ENCODE data around the gene CDK2AP2. TPM values are rescaled to one million over a fixed set of nuclear protein-coding genes. Genes with fewer than 3 reads are reported as not detected.

CDK2AP2 gene
- total and polyA plus RNA-seq, 9 of the 15 experiments (the other 6 are each of a cell fraction or from before 2014, with no cell fraction given) = 4.4 to 47.4 (median 21.7) TPM

DNA sequence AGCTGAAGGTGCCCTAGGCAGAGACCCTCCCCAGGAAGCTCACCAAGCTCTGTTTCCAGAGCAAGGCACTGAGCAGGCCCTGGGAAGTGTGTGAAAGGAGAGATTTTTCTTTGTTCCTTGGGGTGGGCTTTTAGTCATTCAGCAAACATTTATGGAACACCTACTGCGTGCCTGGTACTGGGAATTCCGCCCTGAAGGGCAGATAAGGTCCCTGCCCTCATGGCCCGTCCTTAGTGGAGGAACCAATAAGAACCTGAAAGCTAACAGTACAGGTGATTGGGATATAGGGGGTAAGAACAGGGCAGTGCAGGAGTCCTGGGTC lies 42.8 kb downstream of the CDK2AP2 start:
- Histone ChIP-seq H3K4me3 (peak overlapping the region; percentile 75), H3K4me1 (replicated peaks in 1 of 2; ENCODE audit: control insufficient read depth in 2 of 2, insufficient read depth in 2 of 2, low read length in 2 of 2) (peaks cover 20 to 56% of the 10 kb centered on the region in 2 experiments; a peak in 4 of 5 replicates), H2AFZ (ENCODE audit: low read depth, low read length) (no peak overlapping the region), H3K27ac (ENCODE audit: extremely low read depth, low read depth, low read length) (peak overlapping the region; percentile 86), H3K9me3 (replicated peaks; ENCODE audit: control insufficient read depth, insufficient read depth, low read depth, low read length) (no peaks in the 10 kb centered on the region), H3K9ac (ENCODE audit: insufficient read depth in 1 of 2, low read depth in 2 of 2, low read length in 2 of 2) (peak overlapping the region; percentile 78 to 95), H3K79me2 (ENCODE audit: control insufficient read depth, insufficient read depth, low read length) (peaks cover 12% of the 10 kb centered on the region), H3K27me3 (ENCODE audit: control insufficient read depth in 2 of 2, insufficient read depth in 2 of 2, low read length in 2 of 2) (no peaks in the 10 kb centered on the region), H3K9me1 (ENCODE audit: control insufficient read depth, insufficient read depth, low read length) (no peaks in the 10 kb centered on the region), H3K36me3 (ENCODE audit: control insufficient read depth, insufficient read depth, low read length) (no peaks in the 10 kb centered on the region), H4K20me1 (replicated peaks; ENCODE audit: control insufficient read depth, insufficient read depth, low read length) (no peaks in the 10 kb centered on the region), H3K4me2 (ENCODE audit: insufficient read depth, low read length) (peak overlapping the region; percentile 93)
- 7% methylated on average over 3 of the region's 3 CpGs for WGBS (ENCODE audit: insufficient coverage, low coverage, missing lambda C conversion rate)
- BruUV-seq (replicated peaks) = TSS peak; percentile 69
- TF ChIP-seq ZNF232 (CRISPR knock-in tag; IDR thresholded peaks at IDR 0.05) (no peak), ZNF175 (CRISPR knock-in tag; IDR thresholded peaks at IDR 0.05; ENCODE audit: low read depth) (no peak), ZKSCAN1 (IDR thresholded peaks at IDR 0.05; ENCODE audit: low read depth, low read length) (peak; percentile 79; the same call in 1 of the 2 replicates)
- TF ChIP-seq, protein P1, sequence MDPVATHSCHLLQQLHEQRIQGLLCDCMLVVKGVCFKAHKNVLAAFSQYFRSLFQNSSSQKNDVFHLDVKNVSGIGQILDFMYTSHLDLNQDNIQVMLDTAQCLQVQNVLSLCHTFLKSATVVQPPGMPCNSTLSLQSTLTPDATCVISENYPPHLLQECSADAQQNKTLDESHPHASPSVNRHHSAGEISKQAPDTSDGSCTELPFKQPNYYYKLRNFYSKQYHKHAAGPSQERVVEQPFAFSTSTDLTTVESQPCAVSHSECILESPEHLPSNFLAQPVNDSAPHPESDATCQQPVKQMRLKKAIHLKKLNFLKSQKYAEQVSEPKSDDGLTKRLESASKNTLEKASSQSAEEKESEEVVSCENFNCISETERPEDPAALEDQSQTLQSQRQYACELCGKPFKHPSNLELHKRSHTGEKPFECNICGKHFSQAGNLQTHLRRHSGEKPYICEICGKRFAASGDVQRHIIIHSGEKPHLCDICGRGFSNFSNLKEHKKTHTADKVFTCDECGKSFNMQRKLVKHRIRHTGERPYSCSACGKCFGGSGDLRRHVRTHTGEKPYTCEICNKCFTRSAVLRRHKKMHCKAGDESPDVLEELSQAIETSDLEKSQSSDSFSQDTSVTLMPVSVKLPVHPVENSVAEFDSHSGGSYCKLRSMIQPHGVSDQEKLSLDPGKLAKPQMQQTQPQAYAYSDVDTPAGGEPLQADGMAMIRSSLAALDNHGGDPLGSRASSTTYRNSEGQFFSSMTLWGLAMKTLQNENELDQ (CRISPR knock-in tag; IDR thresholded peaks at IDR 0.05; ENCODE audit: borderline replicate concordance) = peak; percentile 45; the same call in 1 of the 2 replicates
- TF ChIP-seq, protein P2, sequence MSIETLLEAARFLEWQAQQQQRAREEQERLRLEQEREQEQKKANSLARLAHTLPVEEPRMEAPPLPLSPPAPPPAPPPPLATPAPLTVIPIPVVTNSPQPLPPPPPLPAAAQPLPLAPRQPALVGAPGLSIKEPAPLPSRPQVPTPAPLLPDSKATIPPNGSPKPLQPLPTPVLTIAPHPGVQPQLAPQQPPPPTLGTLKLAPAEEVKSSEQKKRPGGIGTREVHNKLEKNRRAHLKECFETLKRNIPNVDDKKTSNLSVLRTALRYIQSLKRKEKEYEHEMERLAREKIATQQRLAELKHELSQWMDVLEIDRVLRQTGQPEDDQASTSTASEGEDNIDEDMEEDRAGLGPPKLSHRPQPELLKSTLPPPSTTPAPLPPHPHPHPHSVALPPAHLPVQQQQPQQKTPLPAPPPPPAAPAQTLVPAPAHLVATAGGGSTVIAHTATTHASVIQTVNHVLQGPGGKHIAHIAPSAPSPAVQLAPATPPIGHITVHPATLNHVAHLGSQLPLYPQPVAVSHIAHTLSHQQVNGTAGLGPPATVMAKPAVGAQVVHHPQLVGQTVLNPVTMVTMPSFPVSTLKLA (conservative IDR thresholded peaks at IDR 0.05) = no peak
- in situ Hi-C loops (cut with MboI) (no loop called here), intact Hi-C loops (cut with micrococcal nuclease) (loop anchor here (5.0 kb wide), 1 partner anchor 43 kb away; no protein-coding TSS in a partner anchor)
- ChIA-PET CTCF (ENCODE audit: low intra/inter-chr PET ratio) (no interaction called here), POLR2A (interaction anchor here (0.5 to 1.0 kb wide), 8 partner anchors 12 to 179 kb away, joined by 3 to 5 read pairs (median 4); partner anchors contain the start of gene AIP)
- DNase-seq (ENCODE audit: extremely low read depth in 1 of 4, low spot score in 3 of 4) (no peak), FAIRE-seq (no peak), ATAC-seq (no peak)
